Measurements from ENCODE around the gene ALDH4A1. TPM values are rescaled to one million over a fixed set of nuclear protein-coding genes. Genes with fewer than 3 reads are reported as not detected.

Gene ALDH4A1
- total and polyA plus RNA-seq, 10 of the 15 experiments (the other 5 are each of a cell fraction or from before 2014, with no cell fraction given) = 0.06 to 25.5 (median 13.0) TPM

- intact Hi-C loops (cut with micrococcal nuclease; ENCODE audit: unreplicated experiment) (no loop called here), in situ Hi-C loops (cut with MboI) (no loop called here)
- Histone ChIP-seq H3K4me1 (ENCODE audit: control insufficient read depth, insufficient read depth, low read length) (no peaks in the 10 kb centered on the region), H3K27ac (ENCODE audit: control insufficient read depth, insufficient read depth) (no peak overlapping the region), H3K36me3 (ENCODE audit: control insufficient read depth in 2 of 2, insufficient read depth in 2 of 2, low read length in 1 of 2) (no peaks in the 10 kb centered on the region), H4K20me1 (ENCODE audit: control insufficient read depth, insufficient read depth) (no peaks in the 10 kb centered on the region), H3K4me3 (no peak overlapping the region), H3K27me3 (replicated peaks in 1 of 2; ENCODE audit: control insufficient read depth in 2 of 2, insufficient read depth in 2 of 2, low read length in 1 of 2) (no peaks in the 10 kb centered on the region; a peak in 2 of 4 replicates), H3K9me3 (replicated peaks; ENCODE audit: control insufficient read depth, insufficient read depth, low read length) (no peaks in the 10 kb centered on the region), H2AFZ (ENCODE audit: control insufficient read depth, low read depth, low read length) (no peak overlapping the region), H3K4me2 (ENCODE audit: control insufficient read depth, insufficient read depth) (no peak overlapping the region), H3K9ac (ENCODE audit: control insufficient read depth, insufficient read depth, low read length) (no peak overlapping the region), H3K79me2 (ENCODE audit: control insufficient read depth, insufficient read depth, low read length) (no peaks in the 10 kb centered on the region)
- FAIRE-seq (no peak), DNase-seq (ENCODE audit: low read depth, low spot score) (no peak), ATAC-seq (no peak)
- no TSS peak for BruUV-seq (replicated peaks)
- ChIA-PET CTCF (no interaction called here), RAD21 (ENCODE audit: unreplicated experiment) (no interaction called here), SMC1A (ENCODE audit: uncharacterized antibody, unreplicated experiment) (no interaction called here), POLR2A (no interaction called here)
- WGBS (ENCODE audit: insufficient coverage, insufficient replicate concordance, low lambda C conversion rate, missing lambda C conversion rate) = 28% methylated on average over 9 of the region's 9 CpGs
- TF ChIP-seq IRF4 (IDR thresholded peaks at IDR 0.05; ENCODE audit: low read depth, low read length) (no peak), KDM1A (IDR thresholded peaks at IDR 0.05; ENCODE audit: borderline replicate concordance) (no peak), PAX8 (IDR thresholded peaks at IDR 0.05) (no peak), EED (IDR thresholded peaks at IDR 0.05; ENCODE audit: low read depth) (no peak), DPF2 (IDR thresholded peaks at IDR 0.05) (no peak)
- TF ChIP-seq, protein P1, sequence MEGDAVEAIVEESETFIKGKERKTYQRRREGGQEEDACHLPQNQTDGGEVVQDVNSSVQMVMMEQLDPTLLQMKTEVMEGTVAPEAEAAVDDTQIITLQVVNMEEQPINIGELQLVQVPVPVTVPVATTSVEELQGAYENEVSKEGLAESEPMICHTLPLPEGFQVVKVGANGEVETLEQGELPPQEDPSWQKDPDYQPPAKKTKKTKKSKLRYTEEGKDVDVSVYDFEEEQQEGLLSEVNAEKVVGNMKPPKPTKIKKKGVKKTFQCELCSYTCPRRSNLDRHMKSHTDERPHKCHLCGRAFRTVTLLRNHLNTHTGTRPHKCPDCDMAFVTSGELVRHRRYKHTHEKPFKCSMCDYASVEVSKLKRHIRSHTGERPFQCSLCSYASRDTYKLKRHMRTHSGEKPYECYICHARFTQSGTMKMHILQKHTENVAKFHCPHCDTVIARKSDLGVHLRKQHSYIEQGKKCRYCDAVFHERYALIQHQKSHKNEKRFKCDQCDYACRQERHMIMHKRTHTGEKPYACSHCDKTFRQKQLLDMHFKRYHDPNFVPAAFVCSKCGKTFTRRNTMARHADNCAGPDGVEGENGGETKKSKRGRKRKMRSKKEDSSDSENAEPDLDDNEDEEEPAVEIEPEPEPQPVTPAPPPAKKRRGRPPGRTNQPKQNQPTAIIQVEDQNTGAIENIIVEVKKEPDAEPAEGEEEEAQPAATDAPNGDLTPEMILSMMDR (IDR thresholded peaks at IDR 0.05 in 2 of 3, conservative IDR thresholded peaks at IDR 0.05 in 1 of 3; ENCODE audit: control insufficient read depth in 2 of 3, extremely low read depth in 1 of 3, insufficient read depth in 1 of 3, low read depth in 3 of 3, low read length in 3 of 3) = no peak
- TF ChIP-seq, protein P2, sequence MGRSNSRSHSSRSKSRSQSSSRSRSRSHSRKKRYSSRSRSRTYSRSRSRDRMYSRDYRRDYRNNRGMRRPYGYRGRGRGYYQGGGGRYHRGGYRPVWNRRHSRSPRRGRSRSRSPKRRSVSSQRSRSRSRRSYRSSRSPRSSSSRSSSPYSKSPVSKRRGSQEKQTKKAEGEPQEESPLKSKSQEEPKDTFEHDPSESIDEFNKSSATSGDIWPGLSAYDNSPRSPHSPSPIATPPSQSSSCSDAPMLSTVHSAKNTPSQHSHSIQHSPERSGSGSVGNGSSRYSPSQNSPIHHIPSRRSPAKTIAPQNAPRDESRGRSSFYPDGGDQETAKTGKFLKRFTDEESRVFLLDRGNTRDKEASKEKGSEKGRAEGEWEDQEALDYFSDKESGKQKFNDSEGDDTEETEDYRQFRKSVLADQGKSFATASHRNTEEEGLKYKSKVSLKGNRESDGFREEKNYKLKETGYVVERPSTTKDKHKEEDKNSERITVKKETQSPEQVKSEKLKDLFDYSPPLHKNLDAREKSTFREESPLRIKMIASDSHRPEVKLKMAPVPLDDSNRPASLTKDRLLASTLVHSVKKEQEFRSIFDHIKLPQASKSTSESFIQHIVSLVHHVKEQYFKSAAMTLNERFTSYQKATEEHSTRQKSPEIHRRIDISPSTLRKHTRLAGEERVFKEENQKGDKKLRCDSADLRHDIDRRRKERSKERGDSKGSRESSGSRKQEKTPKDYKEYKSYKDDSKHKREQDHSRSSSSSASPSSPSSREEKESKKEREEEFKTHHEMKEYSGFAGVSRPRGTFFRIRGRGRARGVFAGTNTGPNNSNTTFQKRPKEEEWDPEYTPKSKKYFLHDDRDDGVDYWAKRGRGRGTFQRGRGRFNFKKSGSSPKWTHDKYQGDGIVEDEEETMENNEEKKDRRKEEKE (IDR thresholded peaks at IDR 0.05) = no peak
These were observed 37.2 kb downstream of the ALDH4A1 start for GRCh38 chr1:18865176-18865575.
